GM10248 (cell line): ENCODE measurements around the gene LENEP.
A peak's percentile ranks its signal among the peaks of the same experiment; 100 is the strongest.
"Not testable (repeated sequence)": the region's sequence is repeated elsewhere in the genome, so short reads cannot be mapped to it uniquely, and the experiment has no call there.

Source experiments
- CTCF ChIA-PET: fragments of 300-600 bp; sonication (Branson Sonifier 250); formaldehyde crosslinking; extraction: SDS; loops from one replicate; lab custom pipeline; 2021; ENCODE audit warnings: antibody characterized with exemption; lab: Yijun Ruan, JAX
- POLR2A ChIA-PET: fragments of 350-650 bp; sonication (Branson Sonifier 250); formaldehyde crosslinking; extraction: SDS; loops from one replicate; lab custom pipeline; 2020; ENCODE audit warnings: antibody characterized with exemption; lab: Yijun Ruan, JAX
- DNase-seq: peaks from one replicate; pipeline ENCODE4 v3.0.0; 2012; ENCODE audit errors: extremely low spot score
- TF ChIP-seq, protein P1 (sequence below): IDR thresholded peaks from 2 replicates; pipeline ENCODE4 v1.5.1; 2012; ENCODE audit warnings: mild to moderate bottlenecking, low read depth; ENCODE audit errors: extremely low read depth, missing control alignments, control extremely low read depth

Gene LENEP

DNA sequence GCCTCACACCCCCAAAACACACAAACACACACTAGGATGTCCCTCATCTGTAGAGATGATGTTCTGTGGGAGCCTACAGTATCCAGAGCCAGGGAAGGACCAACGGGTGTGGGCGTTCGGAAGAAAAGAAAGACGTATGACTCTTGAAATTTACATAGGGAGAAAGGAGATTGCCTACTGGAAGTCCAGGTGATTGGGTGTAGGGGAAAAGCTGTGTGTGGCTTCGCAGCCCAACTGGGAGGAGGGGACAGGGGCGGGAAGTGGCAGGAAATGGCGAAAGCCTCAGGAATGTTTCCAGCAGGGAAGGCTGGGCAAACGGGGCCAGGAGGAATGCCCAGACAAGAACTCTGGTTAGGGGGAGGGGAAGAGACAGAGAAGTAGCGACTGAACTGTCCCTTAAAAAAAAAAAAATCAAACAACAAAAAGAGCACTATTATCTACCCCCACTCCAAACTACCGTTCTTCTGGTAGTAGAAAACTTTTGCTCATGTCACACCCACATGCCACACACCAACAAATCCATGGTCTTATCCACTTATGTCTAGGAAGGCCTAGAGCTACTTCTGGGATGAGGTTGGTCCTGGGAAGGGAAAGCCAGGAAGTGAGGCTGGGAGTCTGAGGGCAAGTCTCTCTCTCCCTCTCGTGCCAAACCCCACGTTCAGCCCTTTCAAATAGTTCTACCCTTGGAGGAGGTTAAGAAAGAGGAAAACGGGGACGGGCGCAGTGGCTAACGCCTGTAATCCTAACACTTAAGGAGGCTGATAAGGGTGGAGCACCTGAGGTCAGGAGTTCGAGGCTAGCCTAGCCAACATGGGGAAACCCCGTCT is 20.7 kb upstream of the LENEP start:
- ChIA-PET POLR2A (interaction anchor here (0.7 to 2.4 kb wide), 4 partner anchors 11 to 33 kb away, joined by 3 to 6 read pairs (median 4); partner anchors contain the start of gene PYGO2), CTCF (interaction anchor here (1.0 to 5.3 kb wide), 10 partner anchors 8 to 112 kb away, joined by 3 to 51 read pairs (median 6); partner anchors contain the start of genes ADAM15 and PYGO2)
- no peak for DNase-seq
- TF ChIP-seq, protein P1, sequence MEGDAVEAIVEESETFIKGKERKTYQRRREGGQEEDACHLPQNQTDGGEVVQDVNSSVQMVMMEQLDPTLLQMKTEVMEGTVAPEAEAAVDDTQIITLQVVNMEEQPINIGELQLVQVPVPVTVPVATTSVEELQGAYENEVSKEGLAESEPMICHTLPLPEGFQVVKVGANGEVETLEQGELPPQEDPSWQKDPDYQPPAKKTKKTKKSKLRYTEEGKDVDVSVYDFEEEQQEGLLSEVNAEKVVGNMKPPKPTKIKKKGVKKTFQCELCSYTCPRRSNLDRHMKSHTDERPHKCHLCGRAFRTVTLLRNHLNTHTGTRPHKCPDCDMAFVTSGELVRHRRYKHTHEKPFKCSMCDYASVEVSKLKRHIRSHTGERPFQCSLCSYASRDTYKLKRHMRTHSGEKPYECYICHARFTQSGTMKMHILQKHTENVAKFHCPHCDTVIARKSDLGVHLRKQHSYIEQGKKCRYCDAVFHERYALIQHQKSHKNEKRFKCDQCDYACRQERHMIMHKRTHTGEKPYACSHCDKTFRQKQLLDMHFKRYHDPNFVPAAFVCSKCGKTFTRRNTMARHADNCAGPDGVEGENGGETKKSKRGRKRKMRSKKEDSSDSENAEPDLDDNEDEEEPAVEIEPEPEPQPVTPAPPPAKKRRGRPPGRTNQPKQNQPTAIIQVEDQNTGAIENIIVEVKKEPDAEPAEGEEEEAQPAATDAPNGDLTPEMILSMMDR = no peak

DNA sequence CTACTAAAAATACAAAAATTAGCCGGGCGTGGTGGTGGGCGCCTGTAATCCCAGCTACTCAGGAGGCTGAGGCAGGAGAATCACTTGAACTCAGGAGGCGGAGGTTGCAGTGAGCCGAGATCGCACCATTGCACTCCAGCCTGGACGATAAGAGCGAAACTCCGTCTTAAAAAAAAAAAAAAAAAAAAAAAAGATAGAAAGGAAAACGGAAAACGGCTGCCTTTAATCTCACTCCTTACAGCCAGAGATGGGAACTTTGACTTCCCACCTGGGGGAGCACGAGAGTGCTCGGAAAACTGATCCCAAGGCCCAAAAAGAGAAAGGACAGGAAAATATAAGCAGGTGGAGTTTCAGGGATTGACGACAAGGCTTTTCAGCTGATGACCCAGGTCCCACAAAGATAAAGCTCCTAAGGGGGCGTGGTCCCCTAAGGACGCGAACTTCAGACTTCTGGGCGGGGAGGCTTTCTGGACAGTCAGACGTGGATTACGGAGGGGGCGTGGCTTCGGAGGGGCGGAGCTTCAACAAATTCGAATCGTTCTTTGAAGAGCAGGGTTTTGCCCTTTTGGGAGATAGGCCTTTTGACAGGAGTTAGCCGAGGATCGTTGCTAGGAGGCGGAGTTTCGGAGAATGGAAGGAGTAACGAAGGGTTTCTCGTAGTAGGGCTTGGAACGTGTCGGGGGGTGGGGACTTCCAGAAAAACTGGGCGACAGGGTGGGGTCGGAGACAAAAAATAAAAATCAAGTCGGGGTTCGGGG is 19.9 kb upstream of the LENEP start:
- ChIA-PET POLR2A (interaction anchor here (0.7 to 2.4 kb wide), 9 partner anchors 10 to 1339 kb away, joined by 3 to 11 read pairs (median 7); partner anchors contain the start of genes CHTOP, FLAD1, KCNN3 and PBXIP1), CTCF (interaction anchor here (0.7 to 5.3 kb wide), 13 partner anchors 9 to 112 kb away, joined by 3 to 51 read pairs (median 4); partner anchors contain the start of genes ADAM15 and PYGO2)
- peak; percentile 88 for DNase-seq
- TF ChIP-seq, protein P1 = no peak

DNA sequence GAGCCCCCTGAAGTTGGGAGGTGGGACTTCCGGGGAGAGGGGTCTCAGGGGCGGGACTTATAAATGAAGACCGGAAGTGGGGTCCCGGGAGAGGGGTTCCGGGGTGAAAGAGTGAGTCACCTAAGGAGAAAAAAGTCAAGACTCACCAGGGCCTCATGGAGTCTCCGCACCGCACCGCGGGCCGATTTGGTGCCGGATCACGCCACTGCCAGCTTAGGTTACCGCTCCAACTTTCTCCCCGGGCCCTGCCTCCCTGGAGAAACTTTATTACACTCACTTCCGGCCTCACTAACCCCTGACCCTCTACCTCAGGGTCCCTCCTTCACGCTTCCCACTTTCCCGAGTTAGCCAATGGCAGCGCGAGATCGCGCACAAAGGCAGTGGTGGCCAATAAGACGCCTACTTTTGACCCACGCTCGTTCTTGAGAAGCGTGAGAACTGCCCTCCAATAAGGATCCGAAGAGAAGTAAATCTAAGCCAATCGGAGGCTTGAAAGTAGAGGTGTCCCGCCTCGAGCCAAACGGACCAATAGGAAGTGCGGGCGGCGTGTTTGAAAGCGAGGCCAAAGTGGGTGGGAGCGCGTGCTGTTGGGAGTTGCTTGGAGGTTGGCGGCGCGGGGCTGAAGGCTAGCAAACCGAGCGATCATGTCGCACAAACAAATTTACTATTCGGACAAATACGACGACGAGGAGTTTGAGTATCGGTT is 19.1 kb upstream of the LENEP start, which contains the start of gene CKS1B:
Gene CKS1B, plus strand, starts transcription at position 580 of the 706 bp plus-strand sequence. Its CDS starts 65 bp downstream, at position 645.
- TF ChIP-seq, protein P1 = no peak
- ChIA-PET CTCF (interaction anchor here (0.7 to 5.3 kb wide), 14 partner anchors 9 to 111 kb away, joined by 3 to 51 read pairs (median 4); partner anchors contain the start of genes ADAM15 and PYGO2), POLR2A (interaction anchor here (0.7 to 2.4 kb wide), 6 partner anchors 10 to 118 kb away, joined by 3 to 11 read pairs (median 8); partner anchors contain the start of genes FLAD1 and PBXIP1)
- DNase-seq = peak; percentile 93

DNA sequence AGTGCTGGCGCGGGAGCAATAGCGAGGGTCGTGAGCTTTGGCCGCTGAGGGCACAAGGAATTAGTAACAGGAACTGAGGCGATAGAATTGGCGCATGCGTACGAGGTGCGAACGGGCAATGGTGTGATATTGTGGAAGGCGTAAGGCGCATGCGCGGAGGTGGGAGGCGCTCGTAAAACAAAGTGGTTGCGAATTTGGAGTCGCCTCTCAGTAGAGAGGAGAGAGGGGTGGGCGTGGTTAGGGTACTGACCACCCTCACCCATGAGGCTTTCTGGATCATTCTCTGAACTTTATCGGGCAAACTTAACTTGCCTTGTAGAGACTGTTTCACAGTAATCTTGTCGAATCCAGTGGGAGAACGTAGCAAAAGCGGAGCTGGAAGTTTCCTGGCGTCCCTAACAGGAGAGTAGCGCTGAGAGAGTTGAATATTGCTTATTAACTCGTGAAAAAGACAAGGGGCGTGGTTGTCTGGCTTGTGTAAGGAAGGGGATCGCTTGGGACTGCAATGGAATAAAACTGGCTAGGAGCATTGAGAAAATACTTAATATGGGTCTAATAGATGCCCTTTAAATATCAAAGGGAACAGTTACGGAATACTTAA is 18.5 kb upstream of the LENEP start:
- ChIA-PET CTCF (interaction anchor here (1.0 to 1.6 kb wide), 4 partner anchors 13 to 55 kb away, joined by 3 to 6 read pairs (median 3); no protein-coding TSS in a partner anchor), POLR2A (interaction anchor here (0.6 to 2.4 kb wide), 3 partner anchors 9 to 177 kb away, joined by 3 to 8 read pairs (median 6); partner anchors contain the start of gene FLAD1)
- TF ChIP-seq, protein P1 = no peak
- DNase-seq = peak; percentile 89

DNA sequence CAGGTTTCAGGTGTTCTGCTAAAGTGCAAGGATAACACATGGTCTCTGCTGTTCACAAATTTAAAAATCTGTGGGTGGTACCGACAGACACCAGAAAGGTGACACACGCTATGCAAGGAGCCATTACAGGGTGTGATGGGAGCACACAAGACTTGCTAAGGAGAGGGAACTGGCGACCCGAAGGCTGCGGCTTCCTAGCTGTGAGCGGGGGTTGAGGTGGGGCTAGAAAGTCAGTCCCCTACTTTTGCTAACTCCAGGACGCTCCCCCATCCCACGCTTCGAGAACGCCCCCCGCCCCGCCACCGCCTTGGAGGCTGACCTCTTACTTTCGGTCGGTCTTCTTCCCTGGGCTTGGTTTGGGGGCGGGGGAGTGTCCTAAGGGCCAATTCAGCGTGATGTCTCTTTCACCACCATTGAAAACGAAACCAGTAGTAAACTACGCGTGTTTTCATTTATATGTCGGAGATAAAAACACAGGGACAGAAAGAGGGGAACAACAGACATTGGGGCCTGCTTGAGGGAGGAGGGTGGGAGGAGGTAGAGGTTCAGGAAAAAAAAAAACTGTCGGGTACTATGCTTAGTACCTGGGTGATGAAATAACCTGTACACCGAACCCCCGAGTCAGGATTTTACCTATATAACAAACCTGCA is 17.9 kb upstream of the LENEP start:
- ChIA-PET POLR2A (interaction anchor here (0.6 to 2.4 kb wide), 2 partner anchors 35 to 176 kb away, joined by 3 to 6 read pairs; no protein-coding TSS in a partner anchor), CTCF (interaction anchor here (1.0 to 1.6 kb wide), 5 partner anchors 13 to 21 kb away, joined by 3 to 4 read pairs (median 4); partner anchors contain the start of gene PYGO2)
- TF ChIP-seq, protein P1 = no peak
- DNase-seq = peak; percentile 57

DNA sequence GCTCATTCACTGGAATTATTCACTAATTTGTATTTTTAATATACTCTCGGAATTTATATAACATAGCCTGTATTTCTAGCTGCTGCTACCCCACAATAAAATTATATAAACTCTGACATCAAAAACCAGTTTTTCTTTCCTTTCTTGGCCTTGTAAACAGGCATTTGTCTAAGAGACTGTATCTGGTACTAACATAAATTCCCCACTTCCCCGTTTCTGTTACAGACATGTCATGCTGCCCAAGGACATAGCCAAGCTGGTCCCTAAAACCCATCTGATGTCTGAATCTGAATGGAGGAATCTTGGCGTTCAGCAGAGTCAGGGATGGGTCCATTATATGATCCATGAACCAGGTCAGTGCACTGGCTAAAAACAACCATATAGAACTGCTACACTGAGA is 15.6 kb upstream of the LENEP start:
- DNase-seq, POLR2A ChIA-PET: not testable (repeated sequence)
- CTCF ChIA-PET = interaction anchor here (1.2 kb wide), 1 partner anchor 21 kb away, joined by 5 read pairs; no protein-coding TSS in a partner anchor
